Measurements from ENCODE around the gene TDRD7.
A peak's percentile ranks its signal among the peaks of the same experiment; 100 is the strongest.

TDRD7 gene

GRCh38 chr9:97382099-97382718 lies 29.7 kb upstream of the TDRD7 start:
- TF ChIP-seq CTCF (IDR thresholded peaks at IDR 0.05; ENCODE audit: low read length, missing control alignments): no peak
- no peak overlapping the region for H3K4me3 ChIP-seq (replicated peaks; ENCODE audit: low read depth, low read length)
- no peak for DNase-seq (ENCODE audit: low read depth)

- no peak for TF ChIP-seq CTCF (IDR thresholded peaks at IDR 0.05; ENCODE audit: low read length, missing control alignments)
- DNase-seq (ENCODE audit: low read depth): no peak
These were observed 27.3 kb upstream of the TDRD7 start for GRCh38 chr9:97384406-97385262.

GRCh38 chr9:97385626-97386264 lies 26.2 kb upstream of the TDRD7 start:
- no peak for DNase-seq (ENCODE audit: low read depth)
- H3K4me3 ChIP-seq (replicated peaks; ENCODE audit: low read depth, low read length): no peak overlapping the region
- no peak for TF ChIP-seq CTCF (IDR thresholded peaks at IDR 0.05; ENCODE audit: low read length, missing control alignments)

More at GRCh38 chr9:97384406-97385262, 27.3 kb upstream of the TDRD7 start:
- H3K4me3 ChIP-seq (replicated peaks; ENCODE audit: low read depth, low read length): no peak overlapping the region

- H3K4me3 ChIP-seq (replicated peaks; ENCODE audit: low read depth, low read length): no peak overlapping the region
- no peak for DNase-seq (ENCODE audit: low read depth)
- no peak for TF ChIP-seq CTCF (IDR thresholded peaks at IDR 0.05; ENCODE audit: low read length, missing control alignments)
These were observed 25.6 kb upstream of the TDRD7 start for GRCh38 chr9:97386265-97386633.

- peak; percentile 74 for DNase-seq (ENCODE audit: low read depth)
- no peak overlapping the region for H3K4me3 ChIP-seq (replicated peaks; ENCODE audit: low read depth, low read length)
- peak; percentile 100 for TF ChIP-seq CTCF (IDR thresholded peaks at IDR 0.05; ENCODE audit: low read length, missing control alignments)
These were observed 25.0 kb upstream of the TDRD7 start for GRCh38 chr9:97386733-97387503.

GRCh38 chr9:97387504-97387886 lies 24.4 kb upstream of the TDRD7 start:
- no peak for DNase-seq (ENCODE audit: low read depth)
- no peak for TF ChIP-seq CTCF (IDR thresholded peaks at IDR 0.05; ENCODE audit: low read length, missing control alignments)
- H3K4me3 ChIP-seq (replicated peaks; ENCODE audit: low read depth, low read length): no peak overlapping the region
